ENCODE results near the gene GLDN.

The GLDN gene

DNA sequence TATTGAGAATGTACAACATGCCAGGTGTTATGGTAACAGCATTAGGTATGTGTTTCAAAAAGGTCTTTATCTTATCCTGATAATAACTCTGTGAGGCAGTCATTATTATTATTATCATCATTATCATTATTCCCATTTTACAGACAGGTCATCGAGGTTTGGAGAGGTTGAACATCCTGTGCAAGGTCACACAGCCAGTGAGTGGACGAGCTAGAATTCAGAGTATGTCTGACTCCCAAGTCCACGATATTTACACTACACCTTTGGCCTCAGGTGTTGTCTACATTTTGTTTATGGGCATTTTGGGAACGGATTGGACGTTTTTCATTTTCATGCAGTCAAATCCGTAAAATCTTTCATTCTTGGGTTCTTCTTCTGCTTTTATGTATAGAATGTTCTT is 24.0 kb downstream of the GLDN start:
- DNase-seq (ENCODE audit: low spot score) = no peak
- ChIA-PET CTCF (interaction anchor here (0.5 to 0.7 kb wide), 2 partner anchors 17 to 232 kb away, joined by 4 read pairs; no protein-coding TSS in a partner anchor), POLR2A (ENCODE audit: low non-redundant PET) (no interaction called here)
- H3K27ac ChIP-seq = no peak overlapping the region
- TF ChIP-seq, protein P1, sequence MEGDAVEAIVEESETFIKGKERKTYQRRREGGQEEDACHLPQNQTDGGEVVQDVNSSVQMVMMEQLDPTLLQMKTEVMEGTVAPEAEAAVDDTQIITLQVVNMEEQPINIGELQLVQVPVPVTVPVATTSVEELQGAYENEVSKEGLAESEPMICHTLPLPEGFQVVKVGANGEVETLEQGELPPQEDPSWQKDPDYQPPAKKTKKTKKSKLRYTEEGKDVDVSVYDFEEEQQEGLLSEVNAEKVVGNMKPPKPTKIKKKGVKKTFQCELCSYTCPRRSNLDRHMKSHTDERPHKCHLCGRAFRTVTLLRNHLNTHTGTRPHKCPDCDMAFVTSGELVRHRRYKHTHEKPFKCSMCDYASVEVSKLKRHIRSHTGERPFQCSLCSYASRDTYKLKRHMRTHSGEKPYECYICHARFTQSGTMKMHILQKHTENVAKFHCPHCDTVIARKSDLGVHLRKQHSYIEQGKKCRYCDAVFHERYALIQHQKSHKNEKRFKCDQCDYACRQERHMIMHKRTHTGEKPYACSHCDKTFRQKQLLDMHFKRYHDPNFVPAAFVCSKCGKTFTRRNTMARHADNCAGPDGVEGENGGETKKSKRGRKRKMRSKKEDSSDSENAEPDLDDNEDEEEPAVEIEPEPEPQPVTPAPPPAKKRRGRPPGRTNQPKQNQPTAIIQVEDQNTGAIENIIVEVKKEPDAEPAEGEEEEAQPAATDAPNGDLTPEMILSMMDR (conservative IDR thresholded peaks at IDR 0.05; ENCODE audit: low read depth) = no peak

DNA sequence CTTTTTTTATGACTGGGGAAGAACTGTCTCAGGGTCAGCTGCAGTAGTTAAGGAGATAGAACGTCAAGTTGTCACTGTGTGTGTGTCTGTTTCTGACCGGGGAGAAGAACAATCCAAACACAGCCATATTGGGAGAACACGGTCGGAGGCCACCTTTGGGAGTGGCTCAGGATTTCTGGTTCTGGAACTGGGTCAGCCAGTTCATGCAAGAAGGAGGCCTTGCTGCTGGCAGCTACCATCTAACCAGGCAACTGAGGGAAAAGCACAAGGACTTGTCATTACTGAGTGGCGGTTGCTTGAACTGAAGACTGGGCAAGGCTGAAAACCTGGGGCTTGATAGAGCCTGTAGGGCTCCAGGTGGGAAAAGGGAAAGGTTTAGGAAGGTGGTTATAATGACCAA is 24.6 kb downstream of the GLDN start:
- H3K27ac ChIP-seq = no peak overlapping the region
- DNase-seq (ENCODE audit: low spot score) = no peak
- ChIA-PET POLR2A (ENCODE audit: low non-redundant PET) (no interaction called here), CTCF (interaction anchor here (0.5 kb wide), 1 partner anchor 16 kb away, joined by 4 read pairs; no protein-coding TSS in a partner anchor)
- TF ChIP-seq, protein P1 (conservative IDR thresholded peaks at IDR 0.05; ENCODE audit: low read depth) = no peak

DNA sequence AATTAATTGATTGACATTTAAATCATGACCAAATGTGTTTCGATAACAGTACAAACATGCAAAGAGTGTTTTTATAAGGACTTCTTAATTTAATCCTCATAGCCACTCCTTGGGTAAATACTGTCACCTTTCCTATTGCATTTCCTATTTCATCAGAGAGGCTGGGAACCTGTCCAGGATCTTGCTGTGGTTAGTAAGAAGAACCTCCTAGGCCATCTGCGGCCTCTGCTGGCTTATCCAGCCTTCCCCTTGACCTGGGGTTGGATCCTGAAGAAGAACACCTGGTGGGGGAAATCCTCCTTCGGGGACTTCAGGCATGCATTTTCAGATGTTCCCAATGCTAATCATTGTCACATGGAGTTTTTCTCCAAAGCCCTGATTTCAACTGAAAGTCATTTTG is 25.5 kb downstream of the GLDN start:
- CTCF ChIA-PET = no interaction called here
- peak overlapping the region; percentile 55 for H3K27ac ChIP-seq
- peak; percentile 36 for DNase-seq (ENCODE audit: low spot score)
- POLR2A ChIA-PET (ENCODE audit: low non-redundant PET) = no interaction called here
- TF ChIP-seq, protein P1 (conservative IDR thresholded peaks at IDR 0.05; ENCODE audit: low read depth) = no peak

DNA sequence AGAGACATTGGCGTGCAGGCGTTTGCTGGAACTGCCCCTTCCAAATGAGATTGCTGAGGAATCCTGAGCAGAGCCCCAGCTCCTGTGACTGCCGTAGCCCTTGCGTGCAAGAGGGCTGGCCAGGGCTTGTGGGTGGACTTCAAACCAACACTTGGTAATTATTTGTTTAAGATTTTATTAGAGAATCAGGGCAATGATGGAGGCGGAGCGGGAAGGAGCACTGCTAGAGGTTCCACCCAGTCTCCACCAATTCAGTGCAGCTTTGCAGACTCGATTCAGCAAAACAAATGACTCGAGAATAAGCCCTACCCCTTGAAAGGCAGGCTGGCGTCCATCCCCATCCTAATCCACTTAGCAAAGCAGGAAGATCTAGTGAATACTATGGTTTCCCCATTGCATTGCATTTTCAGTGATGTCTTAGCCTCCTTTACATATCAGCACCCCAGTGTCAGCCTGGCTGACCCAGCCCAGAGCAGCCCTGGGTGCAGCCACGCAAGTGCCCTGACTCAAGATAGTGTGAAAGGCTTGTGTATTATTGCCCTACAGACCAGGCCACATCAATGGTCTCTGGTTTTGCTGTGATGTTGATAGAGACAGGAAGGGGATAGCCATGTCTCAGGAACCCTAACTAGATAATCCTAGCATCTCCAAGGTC is 26.0 kb downstream of the GLDN start:
- POLR2A ChIA-PET (ENCODE audit: low non-redundant PET) = no interaction called here
- no peak for DNase-seq (ENCODE audit: low spot score)
- TF ChIP-seq, protein P1 (conservative IDR thresholded peaks at IDR 0.05; ENCODE audit: low read depth) = no peak
- peak overlapping the region; percentile 55 for H3K27ac ChIP-seq
- CTCF ChIA-PET = no interaction called here

DNA sequence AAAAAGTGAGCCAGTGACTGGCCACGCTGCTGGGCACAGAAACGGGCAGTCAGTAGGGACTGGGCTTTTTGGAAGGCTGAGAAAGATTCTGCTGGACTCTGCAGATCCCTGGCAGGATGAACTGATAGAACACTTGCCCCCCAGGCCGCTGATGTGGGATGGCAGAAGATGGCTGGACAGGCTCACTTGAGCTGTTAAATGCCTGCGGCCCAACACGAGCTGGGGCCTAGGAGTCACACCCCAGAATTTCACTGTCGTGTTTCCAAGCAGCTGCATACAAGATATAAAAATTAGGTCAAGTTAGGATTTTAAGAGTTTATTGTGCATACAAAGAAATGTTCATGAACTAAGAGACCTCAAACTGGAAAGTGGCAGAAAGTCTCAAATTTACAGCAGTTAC is 26.9 kb downstream of the GLDN start:
- DNase-seq (ENCODE audit: low spot score) = no peak
- POLR2A ChIA-PET (ENCODE audit: low non-redundant PET) = no interaction called here
- no peak overlapping the region for H3K27ac ChIP-seq
- TF ChIP-seq, protein P1 (conservative IDR thresholded peaks at IDR 0.05; ENCODE audit: low read depth) = no peak
- CTCF ChIA-PET = interaction anchor here (1.1 to 1.5 kb wide), 2 partner anchors 81 to 205 kb away, joined by 3 to 5 read pairs; no protein-coding TSS in a partner anchor

DNA sequence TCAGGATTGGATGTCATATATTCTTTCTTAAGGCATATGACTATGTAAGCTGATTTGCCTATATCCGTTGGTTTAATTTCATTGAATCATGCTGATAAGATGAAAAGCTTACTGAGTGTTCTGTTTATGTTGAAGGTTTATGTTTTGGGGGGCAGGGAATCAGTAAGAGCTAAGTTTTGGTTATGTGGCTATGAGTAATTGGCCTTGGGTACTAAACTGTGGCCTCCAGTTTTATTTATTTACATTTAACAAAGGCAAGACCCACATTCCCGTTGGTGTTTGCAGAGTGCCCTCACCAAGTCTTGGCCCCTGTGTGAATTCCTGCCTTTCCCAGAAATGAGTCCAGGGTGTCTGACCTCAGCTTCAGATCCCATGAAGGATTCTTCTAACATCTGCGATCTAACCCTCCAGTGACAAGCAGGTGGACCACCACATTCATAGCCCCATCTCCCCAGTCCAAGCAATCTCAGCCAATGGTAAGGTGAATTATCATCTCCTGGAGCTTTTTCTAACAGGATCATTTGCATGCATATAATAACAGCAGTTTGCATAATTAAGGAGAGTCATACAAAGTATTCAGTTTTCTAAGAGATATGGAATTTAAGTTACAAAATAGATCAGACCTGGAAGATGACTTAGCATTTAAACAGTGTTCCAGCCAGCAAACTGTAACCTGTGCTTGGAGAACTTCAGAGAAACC is 27.4 kb downstream of the GLDN start:
- no peak for DNase-seq (ENCODE audit: low spot score)
- POLR2A ChIA-PET (ENCODE audit: low non-redundant PET) = no interaction called here

More for the DNA sequence above, 27.4 kb downstream of the GLDN start:
- no peak overlapping the region for H3K27ac ChIP-seq
- TF ChIP-seq, protein P1 (conservative IDR thresholded peaks at IDR 0.05; ENCODE audit: low read depth) = no peak
- CTCF ChIA-PET = interaction anchor here (0.6 to 1.5 kb wide), 3 partner anchors 82 to 228 kb away, joined by 3 to 5 read pairs (median 3); no protein-coding TSS in a partner anchor

All from RWPE1 (cell line).